ENCODE data around the gene HIPK1.

The HIPK1 gene

GRCh38 chr1:113972954-113973353, 43.8 kb downstream of the HIPK1 start:
- FAIRE-seq (no peak), DNase-seq (ENCODE audit: insufficient read length, low spot score) (no peak)
- TF ChIP-seq POLR2A (IDR thresholded peaks at IDR 0.05; ENCODE audit: low read depth, low read length): no peak

DNA sequence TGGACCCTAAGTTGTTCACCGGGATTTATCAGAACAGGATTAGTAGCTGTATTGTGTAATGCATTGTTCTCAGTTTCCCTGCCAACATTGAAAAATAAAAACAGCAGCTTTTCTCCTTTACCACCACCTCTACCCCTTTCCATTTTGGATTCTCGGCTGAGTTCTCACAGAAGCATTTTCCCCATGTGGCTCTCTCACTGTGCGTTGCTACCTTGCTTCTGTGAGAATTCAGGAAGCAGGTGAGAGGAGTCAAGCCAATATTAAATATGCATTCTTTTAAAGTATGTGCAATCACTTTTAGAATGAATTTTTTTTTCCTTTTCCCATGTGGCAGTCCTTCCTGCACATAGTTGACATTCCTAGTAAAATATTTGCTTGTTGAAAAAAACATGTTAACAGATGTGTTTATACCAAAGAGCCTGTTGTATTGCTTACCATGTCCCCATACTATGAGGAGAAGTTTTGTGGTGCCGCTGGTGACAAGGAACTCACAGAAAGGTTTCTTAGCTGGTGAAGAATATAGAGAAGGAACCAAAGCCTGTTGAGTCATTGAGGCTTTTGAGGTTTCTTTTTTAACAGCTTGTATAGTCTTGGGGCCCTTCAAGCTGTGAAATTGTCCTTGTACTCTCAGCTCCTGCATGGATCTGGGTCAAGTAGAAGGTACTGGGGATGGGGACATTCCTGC, 46.2 kb downstream of the HIPK1 start:
- no peak for TF ChIP-seq POLR2A (IDR thresholded peaks at IDR 0.05; ENCODE audit: low read depth, low read length)
- DNase-seq (ENCODE audit: insufficient read length, low spot score): no peak
- FAIRE-seq: no peak

- FAIRE-seq: no peak
- no peak for DNase-seq (ENCODE audit: insufficient read length, low spot score)
- no peak for TF ChIP-seq POLR2A (IDR thresholded peaks at IDR 0.05; ENCODE audit: low read depth, low read length)
These were observed 47.6 kb downstream of the HIPK1 start for GRCh38 chr1:113976609-113977278.

DNA sequence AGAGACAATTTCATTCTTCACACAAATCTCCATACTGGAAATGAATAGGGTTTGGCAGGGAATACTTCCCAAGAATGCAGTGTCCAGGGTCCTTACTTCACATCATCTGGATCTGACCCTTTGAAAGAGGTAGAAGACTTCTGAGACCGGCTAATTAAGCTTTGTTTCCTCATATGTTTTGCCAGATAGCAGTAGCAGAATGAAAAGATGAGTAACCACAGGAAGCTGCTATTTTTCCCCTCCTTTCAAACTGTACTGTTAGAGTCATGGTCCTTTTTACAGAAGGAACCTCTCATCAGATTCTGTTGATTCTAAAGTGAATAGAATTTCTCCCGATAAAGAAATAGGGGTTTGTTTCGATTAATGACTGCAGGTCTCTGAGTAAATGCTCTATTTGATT, 48.8 kb downstream of the HIPK1 start:
- no peak for TF ChIP-seq POLR2A (IDR thresholded peaks at IDR 0.05; ENCODE audit: low read depth, low read length)
- no peak for DNase-seq (ENCODE audit: insufficient read length, low spot score)
- no peak for FAIRE-seq

- peak; percentile 71 for DNase-seq (ENCODE audit: insufficient read length, low spot score)
- TF ChIP-seq POLR2A (IDR thresholded peaks at IDR 0.05; ENCODE audit: low read depth, low read length): no peak
- FAIRE-seq: no peak
These were observed 50.0 kb downstream of the HIPK1 start, which contains the start of gene OLFML3 for GRCh38 chr1:113978863-113979702. Gene OLFML3, plus strand, starts transcription at chr1:113979474. Its CDS starts 43 bp downstream, at chr1:113979517.

GRCh38 chr1:113980110-113980509, 51.0 kb downstream of the HIPK1 start:
- no peak for TF ChIP-seq POLR2A (IDR thresholded peaks at IDR 0.05; ENCODE audit: low read depth, low read length)
- DNase-seq (ENCODE audit: insufficient read length, low spot score) (no peak), FAIRE-seq (no peak)

- DNase-seq (ENCODE audit: insufficient read length, low spot score) (peak; percentile 28), FAIRE-seq (no peak)
- TF ChIP-seq POLR2A (IDR thresholded peaks at IDR 0.05; ENCODE audit: low read depth, low read length): no peak
These were observed 53.1 kb downstream of the HIPK1 start for GRCh38 chr1:113981962-113982931.

- FAIRE-seq (no peak), DNase-seq (ENCODE audit: insufficient read length, low spot score) (no peak)
- TF ChIP-seq POLR2A (IDR thresholded peaks at IDR 0.05; ENCODE audit: low read depth, low read length): no peak
These were observed 53.8 kb downstream of the HIPK1 start for GRCh38 chr1:113982949-113983348.

DNA sequence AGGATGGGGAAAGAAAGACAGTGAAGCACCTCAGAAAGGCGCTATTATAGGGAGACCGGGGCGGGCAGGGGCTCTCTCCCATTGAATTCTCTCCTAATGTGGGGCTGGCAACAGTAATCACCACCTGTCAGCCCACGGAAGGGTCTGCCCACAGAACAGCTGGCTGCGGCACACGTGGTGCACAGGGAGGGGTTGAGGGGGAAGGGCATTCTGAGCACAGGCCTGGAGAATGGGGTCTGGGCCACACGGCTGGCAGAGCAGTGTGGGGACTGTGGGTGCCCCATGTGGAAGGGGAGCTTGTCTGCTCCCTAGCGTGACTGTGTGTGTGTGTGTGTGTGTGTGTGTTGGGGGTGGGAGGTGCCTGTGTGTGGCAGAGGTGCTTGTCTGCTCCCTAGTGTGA, 54.3 kb downstream of the HIPK1 start:
- FAIRE-seq (no peak), DNase-seq (ENCODE audit: insufficient read length, low spot score) (no peak)
- no peak for TF ChIP-seq POLR2A (IDR thresholded peaks at IDR 0.05; ENCODE audit: low read depth, low read length)

- DNase-seq (ENCODE audit: insufficient read length, low spot score) (no peak), FAIRE-seq (no peak)
- no peak for TF ChIP-seq POLR2A (IDR thresholded peaks at IDR 0.05; ENCODE audit: low read depth, low read length)
These were observed 54.7 kb downstream of the HIPK1 start for GRCh38 chr1:113983826-113984225.

GRCh38 chr1:113984710-113985109, 55.6 kb downstream of the HIPK1 start:
- FAIRE-seq: no peak
- DNase-seq (ENCODE audit: insufficient read length, low spot score): no peak
- TF ChIP-seq POLR2A (IDR thresholded peaks at IDR 0.05; ENCODE audit: low read depth, low read length): no peak

- no peak for FAIRE-seq
These were observed 57.7 kb downstream of the HIPK1 start for GRCh38 chr1:113986802-113987201.

DNA sequence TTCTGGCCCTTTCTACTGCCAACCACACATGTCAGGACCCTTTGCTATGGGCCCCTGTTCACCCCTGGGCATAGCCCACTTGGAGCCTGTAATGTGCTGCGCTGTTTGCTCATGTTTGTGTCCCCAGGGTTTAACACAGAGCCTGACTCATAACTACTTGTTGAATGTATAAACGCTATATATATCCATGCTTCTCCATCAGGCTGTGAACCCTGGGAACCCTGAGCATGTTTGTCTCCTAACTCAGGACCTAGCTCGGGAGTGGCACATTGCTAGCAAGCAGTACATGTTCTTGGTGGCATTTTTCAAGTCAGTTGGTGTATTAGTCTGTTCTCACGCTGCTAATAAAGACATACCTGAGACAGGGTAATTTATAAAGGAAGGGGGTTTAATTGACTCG, 58.1 kb downstream of the HIPK1 start:
- DNase-seq (ENCODE audit: insufficient read length, low spot score): no peak
- no peak for TF ChIP-seq POLR2A (IDR thresholded peaks at IDR 0.05; ENCODE audit: low read depth, low read length)
- no peak for FAIRE-seq

More at GRCh38 chr1:113986802-113987201, 57.7 kb downstream of the HIPK1 start:
- DNase-seq (ENCODE audit: insufficient read length, low spot score): no peak
- no peak for TF ChIP-seq POLR2A (IDR thresholded peaks at IDR 0.05; ENCODE audit: low read depth, low read length)
